Gastroesophageal sphincter (tissue), 4 donors: ENCODE data around the gene METTL24. TPM values are rescaled to one million over a fixed set of nuclear protein-coding genes. Genes with fewer than 3 reads are reported as not detected.
A peak's percentile ranks its signal among the peaks of the same experiment; 100 is the strongest.

ENCODE experiments used
- ATAC-seq: fragments of 150-250 bp; one replicate; pipeline ENCODE4 v1.9.1; 2016; ENCODE audit warnings: mild to moderate bottlenecking, moderate library complexity
- H3K27ac ChIP-seq, 4 donors: fragments of 200-600 bp; sonication (generic) in 3 of 4; 1 replicate in 3 of 4; 2 replicates in 1 of 4; pipeline ENCODE4 v1.5.1; 2016 to 2019
- H3K27me3 ChIP-seq: fragments of 200-600 bp; sonication (generic); one replicate; pipeline ENCODE4 v1.5.1; 2019
- H3K36me3 ChIP-seq, 2 donors: fragments of 200-600 bp; sonication (generic); one replicate each; pipeline ENCODE4 v1.5.1; 2019; ENCODE audit warnings: control low read depth in 1 of 2
- H3K4me1 ChIP-seq, 3 donors: fragments of 200-600 bp; sonication (generic); 1 replicate in 2 of 3; 2 replicates in 1 of 3; pipeline ENCODE4 v1.5.1; 2016 to 2019; ENCODE audit warnings: control low read depth in 2 of 3
- H3K4me3 ChIP-seq, 2 donors: fragments of 200-600 bp; sonication (generic); one replicate each; pipeline ENCODE4 v1.5.1; 2019; ENCODE audit warnings: mild to moderate bottlenecking in 1 of 2, moderate library complexity in 1 of 2
- H3K9me3 ChIP-seq, 3 donors: fragments of 200-600 bp; sonication (generic); one replicate each; pipeline ENCODE4 v1.5.1; 2017 to 2019; ENCODE audit warnings: control low read depth in 2 of 3
- CTCF ChIP-seq, 4 experiments: fragments of 200-600 bp in 2 of 4; fragments of 450-650 bp in 2 of 4; sonication (generic) in 1 of 4; IDR thresholded peaks; one replicate each; pipeline ENCODE4 v1.5.1; 2017 to 2019; ENCODE audit warnings: antibody characterized with exemption in 4 of 4, mild to moderate bottlenecking in 2 of 4, moderate library complexity in 2 of 4
- EP300 ChIP-seq: sonication (generic); formaldehyde crosslinking; IDR thresholded peaks from one replicate; pipeline ENCODE4 v1.6.1; 2017; ENCODE audit warnings: antibody characterized with exemption, mild to moderate bottlenecking
- POLR2A ChIP-seq, 2 donors: fragments of 450-650 bp; IDR thresholded peaks; one replicate each; pipeline ENCODE4 v1.6.1; 2017; ENCODE audit warnings: antibody characterized with exemption in 2 of 2, mild to moderate bottlenecking in 2 of 2, moderate library complexity in 1 of 2
- POLR2AphosphoS5 ChIP-seq: sonication (generic); formaldehyde crosslinking; IDR thresholded peaks from one replicate; pipeline ENCODE4 v1.6.1; 2017; ENCODE audit warnings: antibody characterized with exemption
- WGBS, 2 donors: methylation state at CpG; one replicate each; pipeline ENCODE4 v1.1.5; 2018; ENCODE audit warnings: low coverage in 1 of 2; 5-methylcytosine and 5-hydroxymethylcytosine counted together
- total RNA-seq, 4 donors: library from RNA; depleted of rRNA; stranded (reverse); fragments of >200 nt; gene quantifications; one replicate each; pipeline ENCODE4 v1.1.0, GENCODE V29; 2016

Gene METTL24
- total RNA-seq, 4 donors from 2014 or later, result 18.6 to 33.6 (median 24.4) TPM

DNA sequence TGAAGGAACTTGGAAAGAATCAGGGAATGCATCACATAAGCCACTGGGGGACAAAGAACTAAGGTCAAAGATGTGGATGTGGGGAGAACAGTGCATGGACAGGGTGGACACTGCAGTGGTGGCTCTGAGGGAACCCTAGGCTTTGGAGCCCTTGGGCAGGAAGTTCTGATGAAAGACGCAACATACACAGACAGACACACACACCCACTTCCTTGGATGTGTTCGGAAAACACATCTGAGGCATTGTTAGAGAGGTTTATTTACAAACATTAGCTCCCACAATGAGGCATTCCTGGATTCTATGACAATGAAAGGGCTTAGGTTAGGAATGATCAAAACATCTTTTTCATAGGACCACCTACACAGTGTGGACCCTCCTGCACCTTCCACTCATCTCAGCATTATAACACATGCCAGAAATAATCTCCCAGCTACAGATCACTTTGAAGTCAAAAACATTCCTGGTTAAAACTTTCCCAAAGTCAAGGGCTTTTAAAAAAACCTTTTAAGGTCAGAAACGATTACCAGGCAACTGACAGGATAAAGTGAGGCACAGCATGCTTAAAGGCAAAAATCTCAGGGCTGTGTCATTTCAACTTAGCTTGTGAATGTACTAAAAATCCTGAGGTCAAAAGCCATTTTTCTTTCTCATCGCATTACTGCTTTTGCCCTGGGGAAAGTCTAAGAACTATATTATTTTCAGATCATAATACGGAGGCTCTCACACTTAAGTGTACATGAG, 6.4 kb upstream of the METTL24 start:
- WGBS, 2 donors, result 48 to 82% methylated on average over 2 to 5 of the region's 5 CpGs
- no peaks in the 10 kb centered on the region for H3K36me3 ChIP-seq
- H3K4me1 ChIP-seq, result peaks cover 0 to 50% (median 5%) of the 10 kb centered on the region in 3 donors
- ATAC-seq, result no peak
- H3K9me3 ChIP-seq, result no peaks in the 10 kb centered on the region
- H3K27ac ChIP-seq, result peak overlapping the region; percentile 70 to 82 (median 78)
- no peak for TF ChIP-seq CTCF (IDR thresholded peaks at IDR 0.05)
- TF ChIP-seq POLR2AphosphoS5, result no peak
- H3K27me3 ChIP-seq, result no peaks in the 10 kb centered on the region
- no peak overlapping the region for H3K4me3 ChIP-seq

- WGBS, 2 donors, result 15 to 56% methylated on average over 3 of the region's 3 CpGs
- Histone ChIP-seq H3K36me3 (no peaks in the 10 kb centered on the region), H3K4me1 (peaks cover 0 to 51% (median 5%) of the 10 kb centered on the region in 3 donors), H3K9me3 (no peaks in the 10 kb centered on the region), H3K27ac (peak overlapping the region; percentile 70 to 82 (median 78)), H3K27me3 (no peaks in the 10 kb centered on the region), H3K4me3 (no peak overlapping the region)
- peak; percentile 72 for ATAC-seq
- no peak for TF ChIP-seq EP300
These were observed 5.6 kb upstream of the METTL24 start for GRCh38 chr6:110363748-110364147.

DNA sequence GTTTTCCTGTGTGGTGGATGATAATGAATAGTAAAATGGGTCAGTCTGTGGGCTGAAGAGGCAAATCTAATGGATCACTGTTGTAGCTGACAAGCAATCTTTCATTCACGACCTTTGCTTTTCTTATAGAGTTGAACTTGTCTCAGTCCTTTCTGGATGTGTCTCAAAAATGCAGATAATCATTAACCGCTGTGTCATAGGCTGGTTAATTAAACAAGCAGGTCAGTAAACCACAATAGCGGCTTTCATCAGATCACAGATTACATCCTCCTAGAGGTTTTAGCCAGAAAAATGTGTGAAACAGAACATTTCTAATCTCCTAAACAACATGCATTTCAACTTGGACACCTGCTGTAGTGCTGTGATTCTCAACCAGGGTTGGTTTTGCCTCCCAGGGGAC, 2.5 kb upstream of the METTL24 start:
- no peaks in the 10 kb centered on the region for H3K9me3 ChIP-seq
- H3K4me1 ChIP-seq, result peaks cover 2 to 67% (median 5%) of the 10 kb centered on the region in 3 donors
- peak overlapping the region in 2 of 4 donors; percentile 17 to 97 for H3K27ac ChIP-seq
- WGBS, 2 donors, result 72 to 78% methylated on average over 3 of the region's 3 CpGs
- TF ChIP-seq CTCF (IDR thresholded peaks at IDR 0.05), result no peak
- no peaks in the 10 kb centered on the region for H3K27me3 ChIP-seq
- H3K4me3 ChIP-seq, result no peak overlapping the region
- ATAC-seq, result no peak
- H3K36me3 ChIP-seq, result no peaks in the 10 kb centered on the region

DNA sequence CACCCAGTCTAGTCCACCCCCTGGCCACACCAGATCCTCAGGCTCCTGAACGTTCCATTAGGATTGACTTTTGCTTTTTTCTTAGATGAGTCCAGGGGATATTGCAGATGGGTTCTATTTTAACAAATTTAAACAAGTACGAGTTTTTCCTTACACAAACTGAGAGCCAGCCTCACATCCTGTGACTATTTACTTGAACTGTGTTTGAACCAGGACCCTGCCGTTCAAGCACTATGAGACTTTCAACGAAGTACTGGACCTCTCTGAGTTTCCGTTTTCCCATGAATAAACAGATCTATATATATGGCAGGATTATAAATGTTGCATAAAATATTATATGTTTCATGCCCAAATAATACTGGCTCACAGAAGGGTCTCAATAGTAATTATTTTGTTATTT, 1.4 kb upstream of the METTL24 start:
- Histone ChIP-seq H3K36me3 (no peaks in the 10 kb centered on the region), H3K27ac (peak overlapping the region; percentile 91 to 98 (median 96))
- no peak for ATAC-seq

GRCh38 chr6:110358553-110359160, 508 bp upstream of the METTL24 start:
- ATAC-seq, result peak; percentile 19
- Histone ChIP-seq H3K4me3 (peak overlapping the region; percentile 61 to 72), H3K27ac (peak overlapping the region; percentile 91 to 98 (median 96)), H3K9me3 (no peaks in the 10 kb centered on the region), H3K4me1 (peaks cover 8 to 69% (median 8%) of the 10 kb centered on the region in 3 donors), H3K27me3 (no peaks in the 10 kb centered on the region), H3K36me3 (no peaks in the 10 kb centered on the region)
- TF ChIP-seq EP300 (no peak), POLR2AphosphoS5 (no peak), CTCF (IDR thresholded peaks at IDR 0.05) (no peak)
- WGBS, 2 donors, result 16 to 19% methylated on average over 9 to 10 of the region's 13 CpGs

More for the DNA sequence above, 1.4 kb upstream of the METTL24 start:
- Histone ChIP-seq H3K27me3 (no peaks in the 10 kb centered on the region), H3K4me1 (peaks cover 8 to 69% (median 13%) of the 10 kb centered on the region in 3 donors), H3K9me3 (no peaks in the 10 kb centered on the region), H3K4me3 (no peak overlapping the region)
- WGBS, 2 donors, result 6 to 26% methylated on average over 5 of the region's 5 CpGs
- TF ChIP-seq POLR2A (IDR thresholded peaks at IDR 0.05) (no peak), POLR2AphosphoS5 (no peak), EP300 (no peak), CTCF (IDR thresholded peaks at IDR 0.05) (no peak)
